Mesothelial cell of epicardium (in vitro differentiated cells): ENCODE data around the gene IGSF22. TPM values are rescaled to one million over a fixed set of nuclear protein-coding genes. Genes with fewer than 3 reads are reported as not detected.

Source experiments
- DNase-seq, 2 experiments: peaks; one replicate each; pipeline ENCODE4 v3.0.0; 2021; ENCODE audit warnings: low spot score in 2 of 2; ENCODE audit not compliant: unreplicated experiment in 2 of 2
- H3K27ac Mint-ChIP-seq: 2 replicates; pipeline ENCODE4 v1.8.0; 2021; ENCODE audit warnings: mixed read lengths
- H3K27me3 Mint-ChIP-seq: 2 replicates; pipeline ENCODE4 v1.8.0; 2021; ENCODE audit warnings: low read depth, mixed read lengths
- H3K36me3 Mint-ChIP-seq: 2 replicates; pipeline ENCODE4 v1.8.0; 2021; ENCODE audit warnings: mixed read lengths
- H3K4me1 Mint-ChIP-seq: 2 replicates; pipeline ENCODE4 v1.8.0; 2021; ENCODE audit warnings: mixed read lengths
- H3K4me3 Mint-ChIP-seq: 2 replicates; pipeline ENCODE4 v1.8.0; 2021; ENCODE audit warnings: mild to moderate bottlenecking, moderate library complexity, mixed read lengths
- H3K9me3 Mint-ChIP-seq: 2 replicates; pipeline ENCODE4 v1.8.0; 2021; ENCODE audit warnings: mixed read lengths
- total RNA-seq: library from RNA; stranded (reverse); gene quantifications from 3 replicates; pipeline ENCODE4 v1.2.1, GENCODE V29; 2021
- TF ChIP-seq, protein P1 (sequence below): fragments of 200-600 bp; sonication (generic); IDR thresholded peaks from one replicate; pipeline ENCODE4 v1.5.0; 2021; ENCODE audit warnings: antibody characterized with exemption; ENCODE audit not compliant: unreplicated experiment

The IGSF22 gene
- total RNA-seq, 1 donor from 2014 or later = 0.45 TPM

- Mint-ChIP-seq H3K27me3 (peaks cover 16% of the 10 kb centered on the region), H3K36me3 (no peaks in the 10 kb centered on the region), H3K4me1 (no peaks in the 10 kb centered on the region), H3K4me3 (no peak overlapping the region), H3K9me3 (no peaks in the 10 kb centered on the region), H3K27ac (no peak overlapping the region)
- no peak for DNase-seq
- TF ChIP-seq, protein P1, sequence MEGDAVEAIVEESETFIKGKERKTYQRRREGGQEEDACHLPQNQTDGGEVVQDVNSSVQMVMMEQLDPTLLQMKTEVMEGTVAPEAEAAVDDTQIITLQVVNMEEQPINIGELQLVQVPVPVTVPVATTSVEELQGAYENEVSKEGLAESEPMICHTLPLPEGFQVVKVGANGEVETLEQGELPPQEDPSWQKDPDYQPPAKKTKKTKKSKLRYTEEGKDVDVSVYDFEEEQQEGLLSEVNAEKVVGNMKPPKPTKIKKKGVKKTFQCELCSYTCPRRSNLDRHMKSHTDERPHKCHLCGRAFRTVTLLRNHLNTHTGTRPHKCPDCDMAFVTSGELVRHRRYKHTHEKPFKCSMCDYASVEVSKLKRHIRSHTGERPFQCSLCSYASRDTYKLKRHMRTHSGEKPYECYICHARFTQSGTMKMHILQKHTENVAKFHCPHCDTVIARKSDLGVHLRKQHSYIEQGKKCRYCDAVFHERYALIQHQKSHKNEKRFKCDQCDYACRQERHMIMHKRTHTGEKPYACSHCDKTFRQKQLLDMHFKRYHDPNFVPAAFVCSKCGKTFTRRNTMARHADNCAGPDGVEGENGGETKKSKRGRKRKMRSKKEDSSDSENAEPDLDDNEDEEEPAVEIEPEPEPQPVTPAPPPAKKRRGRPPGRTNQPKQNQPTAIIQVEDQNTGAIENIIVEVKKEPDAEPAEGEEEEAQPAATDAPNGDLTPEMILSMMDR = no peak
Measured at GRCh38 chr11:18739685-18740084, 13.7 kb upstream of the IGSF22 start.

DNA sequence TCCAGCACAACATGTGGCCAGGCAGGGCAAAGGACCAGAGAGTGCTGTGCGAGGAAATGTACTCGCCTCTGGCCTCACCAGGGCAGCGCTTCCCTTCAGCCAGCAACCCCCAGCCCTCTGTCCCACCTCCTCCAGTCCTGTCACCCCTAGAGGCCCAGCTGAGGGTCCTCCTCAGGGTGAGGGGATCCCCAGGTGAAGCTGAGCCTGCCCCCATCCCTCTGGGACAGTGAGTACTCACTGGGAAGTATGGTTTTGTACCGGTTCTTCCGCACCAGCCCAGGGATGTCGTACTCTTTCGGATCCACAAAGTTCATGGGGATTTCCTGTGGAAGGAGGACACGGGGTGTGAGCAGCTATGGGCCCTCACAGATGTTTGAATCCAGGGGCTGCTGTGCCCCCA is 11.7 kb upstream of the IGSF22 start:
- H3K36me3 Mint-ChIP-seq = no peaks in the 10 kb centered on the region
- TF ChIP-seq, protein P1 = no peak
- H3K9me3 Mint-ChIP-seq = no peaks in the 10 kb centered on the region

DNA sequence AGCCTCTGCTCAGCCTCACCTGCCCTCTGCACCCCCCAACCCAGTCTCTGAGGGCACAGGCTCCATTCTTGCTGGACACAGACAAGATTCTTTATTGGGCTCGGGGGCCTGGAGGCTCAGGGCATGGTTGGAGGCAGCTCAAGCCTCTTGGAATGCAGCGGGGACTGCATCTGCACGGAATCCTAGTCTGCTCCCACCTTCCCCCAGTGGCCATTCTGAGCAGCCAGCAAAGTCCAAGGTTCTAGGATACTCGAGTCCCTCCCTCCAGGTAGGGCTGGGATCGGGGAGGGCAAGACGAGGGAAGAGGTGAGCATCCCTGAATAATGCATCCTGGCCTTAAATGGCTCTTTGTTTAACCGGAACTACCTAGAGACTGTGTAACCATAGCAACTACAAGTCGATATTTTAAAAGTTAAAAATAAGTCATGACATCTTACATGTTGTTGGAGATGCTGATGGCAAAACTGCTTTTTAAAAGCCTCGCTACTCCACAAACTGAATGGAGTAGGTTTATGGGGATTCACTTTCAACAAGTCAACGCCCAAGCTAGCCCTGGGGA is 10.7 kb upstream of the IGSF22 start:
- peaks cover 19% of the 10 kb centered on the region for H3K27me3 Mint-ChIP-seq
- no peaks in the 10 kb centered on the region for H3K9me3 Mint-ChIP-seq
- TF ChIP-seq, protein P1 = no peak
- no peak for DNase-seq
- no peak overlapping the region for H3K4me3 Mint-ChIP-seq
- no peaks in the 10 kb centered on the region for H3K36me3 Mint-ChIP-seq
- no peak overlapping the region for H3K27ac Mint-ChIP-seq
- H3K4me1 Mint-ChIP-seq = no peaks in the 10 kb centered on the region

More for the DNA sequence above, 11.7 kb upstream of the IGSF22 start:
- Mint-ChIP-seq H3K4me1 (no peaks in the 10 kb centered on the region), H3K4me3 (no peak overlapping the region), H3K27ac (no peak overlapping the region), H3K27me3 (peaks cover 19% of the 10 kb centered on the region)
- DNase-seq = no peak

- Mint-ChIP-seq H3K27me3 (peaks cover 14% of the 10 kb centered on the region), H3K36me3 (no peaks in the 10 kb centered on the region), H3K4me3 (no peak overlapping the region), H3K9me3 (no peaks in the 10 kb centered on the region), H3K27ac (no peak overlapping the region), H3K4me1 (no peaks in the 10 kb centered on the region)
- TF ChIP-seq, protein P1 = no peak
- DNase-seq = no peak
Measured at GRCh38 chr11:18733202-18733601, 7.2 kb upstream of the IGSF22 start.

DNA sequence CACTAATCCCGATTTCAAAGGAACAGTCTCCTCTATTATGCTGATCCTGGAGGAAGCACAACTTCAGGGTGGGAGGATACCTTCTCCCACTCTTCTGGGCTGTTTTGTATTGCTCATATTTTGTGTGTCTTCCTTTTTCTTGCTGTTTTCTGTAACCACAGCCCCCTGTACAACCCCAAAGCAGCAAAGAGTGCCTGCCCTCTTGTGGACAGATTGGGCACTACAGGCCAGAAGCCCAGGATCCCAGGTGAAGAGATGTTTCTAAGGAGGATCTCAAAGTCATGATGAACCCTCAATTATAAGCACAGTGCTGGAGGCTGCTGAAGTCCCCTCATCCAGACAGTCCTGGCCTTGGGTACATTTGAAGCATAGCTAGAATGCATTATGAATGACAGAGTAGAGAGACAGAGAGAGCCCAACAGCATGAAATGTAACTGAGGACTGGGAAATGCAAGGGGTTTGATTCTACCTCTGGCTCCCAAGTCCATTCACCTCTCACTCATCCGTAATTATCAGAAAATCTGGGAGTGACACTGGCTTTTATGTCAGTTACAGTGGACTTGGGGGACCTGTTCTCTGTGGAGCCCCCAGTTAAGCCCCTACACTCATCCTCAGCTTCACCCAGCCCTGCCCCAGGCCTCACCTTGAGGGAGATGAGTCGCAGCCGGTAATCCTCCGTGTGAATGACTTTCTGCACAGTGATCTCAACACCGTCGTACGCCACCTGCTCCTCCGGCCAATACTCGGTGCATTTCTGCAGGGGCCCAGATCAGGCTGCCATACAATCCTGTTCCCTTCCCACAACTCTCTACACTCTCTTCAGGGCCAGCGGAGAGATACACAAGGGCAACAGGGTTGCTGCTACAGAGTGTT is 6.2 kb upstream of the IGSF22 start:
- no peak overlapping the region for H3K4me3 Mint-ChIP-seq
- H3K9me3 Mint-ChIP-seq = no peaks in the 10 kb centered on the region
- TF ChIP-seq, protein P1 = peak; percentile 97
- no peaks in the 10 kb centered on the region for H3K4me1 Mint-ChIP-seq
- no peaks in the 10 kb centered on the region for H3K36me3 Mint-ChIP-seq
- DNase-seq = peak in 1 of 2 experiments; percentile 84
- peaks cover 14% of the 10 kb centered on the region for H3K27me3 Mint-ChIP-seq
- no peak overlapping the region for H3K27ac Mint-ChIP-seq
